Panc1 (cell line): Measurements from ENCODE around the gene PROM2. TPM values are rescaled to one million over a fixed set of nuclear protein-coding genes. Genes with fewer than 3 reads are reported as not detected.
A peak's percentile ranks its signal among the peaks of the same experiment; 100 is the strongest.

Experiments
- ATAC-seq: fragments of 200-7000 bp; cut with Tn5 transposase; 2 replicates; pipeline ENCODE4 v1.9.1; 2020; ENCODE audit warnings: mild to moderate bottlenecking, moderate library complexity
- BruUV-seq: library from RNA; stranded (reverse); fragments of 400-500 nt; replicated peaks from 2 replicates; lab custom pipeline; 2021; lab: Mats Ljungman, UMichigan
- CTCF ChIA-PET: fragments of 300-600 bp; sonication (Branson Sonifier 250); formaldehyde crosslinking; loops from one replicate; lab custom pipeline; 2022; ENCODE audit warnings: antibody characterized with exemption; lab: Charles Lee
- POLR2A ChIA-PET: fragments of 300-600 bp; sonication (Branson Sonifier 250); formaldehyde crosslinking; loops from one replicate; lab custom pipeline; 2022; ENCODE audit warnings: antibody characterized with exemption; lab: Charles Lee
- DNase-seq: peaks from one replicate; pipeline ENCODE4 v3.0.0-alpha.2; 2010; ENCODE audit warnings: low read depth, low spot score
- H3K27ac ChIP-seq: 2 replicates; pipeline ENCODE4 v1.5.1; 2011; ENCODE audit warnings: mild to moderate bottlenecking, low read length, inconsistent platforms
- H3K27me3 ChIP-seq: fragments of 200-500 bp; sonication (Bioruptor generic); 2 replicates; pipeline ENCODE4 v1.6.0; 2014; ENCODE audit warnings: low read length, inconsistent platforms; ENCODE audit not compliant: control insufficient read depth, insufficient read depth
- H3K36me3 ChIP-seq: fragments of 200-500 bp; sonication (Bioruptor generic); 2 replicates; pipeline ENCODE4 v1.5.1; 2014; ENCODE audit warnings: inconsistent platforms, mild to moderate bottlenecking, low read length, moderate library complexity; ENCODE audit not compliant: control insufficient read depth, insufficient read depth
- H3K4me1 ChIP-seq: 2 replicates; pipeline ENCODE4 v1.5.1; 2011; ENCODE audit warnings: inconsistent platforms, mild to moderate bottlenecking, low read length, moderate library complexity; ENCODE audit not compliant: control insufficient read depth, insufficient read depth
- H3K4me3 ChIP-seq, 2 experiments: 2 replicates each; pipeline ENCODE4 v1.5.1; 2011 to 2012; ENCODE audit warnings: low read depth in 2 of 2, low read length in 2 of 2, mild to moderate bottlenecking in 2 of 2, inconsistent platforms in 1 of 2, moderate library complexity in 1 of 2
- H3K9me3 ChIP-seq: fragments of 200-500 bp; sonication (Bioruptor generic); 2 replicates; pipeline ENCODE4 v1.5.1; 2014; ENCODE audit warnings: low read depth, mild to moderate bottlenecking, inconsistent platforms, low read length, moderate library complexity; ENCODE audit not compliant: control insufficient read depth, insufficient read depth
- POLR2AphosphoS5 ChIP-seq: IDR thresholded peaks from 2 replicates; pipeline ENCODE4 v1.6.1; 2012; ENCODE audit warnings: mild to moderate bottlenecking, low read depth, low read length, moderate library complexity
- REST ChIP-seq, 2 experiments: IDR thresholded peaks; 2 replicates each; pipeline ENCODE4 v1.6.1; 2011 to 2012; ENCODE audit warnings: low read depth in 2 of 2, control low read depth in 1 of 2, low read length in 1 of 2, mild to moderate bottlenecking in 1 of 2, moderate library complexity in 1 of 2; ENCODE audit not compliant: insufficient read depth in 1 of 2
- SIN3A ChIP-seq: IDR thresholded peaks from 2 replicates; pipeline ENCODE4 v1.6.1; 2012; ENCODE audit warnings: low read depth, mild to moderate bottlenecking, low read length, moderate library complexity, borderline replicate concordance; ENCODE audit not compliant: insufficient read depth
- TCF7L2 ChIP-seq: IDR thresholded peaks from 2 replicates; pipeline ENCODE4 v1.6.1; 2011; ENCODE audit warnings: mild to moderate bottlenecking, low read depth, low read length, inconsistent platforms
- in situ Hi-C: cut with HindIII; loops from 2 replicates; pipeline ENCODE4 v1.10.0; 2016; ENCODE audit warnings: low sequenced_read_pairs, low pct_unique_long_range_greater_than_20kb
- intact Hi-C: fragments of 100-400 bp; cut with micrococcal nuclease; formaldehyde crosslinking; loops from one replicate; pipeline ENCODE4 v1.10.0; 2022; ENCODE audit not compliant: unreplicated experiment
- total RNA-seq: library from RNA; stranded (reverse); gene quantifications from one replicate; pipeline ENCODE4 v1.2.1, GENCODE V29; 2021; ENCODE audit not compliant: unreplicated experiment
- TF ChIP-seq, protein P1 (sequence below): fragments of 450-650 bp; IDR thresholded peaks from 2 replicates; pipeline ENCODE4 v1.5.1; 2017; ENCODE audit warnings: mild to moderate bottlenecking

PROM2 gene
- total RNA-seq, 1 experiment from 2014 or later, result 1.4 TPM

DNA sequence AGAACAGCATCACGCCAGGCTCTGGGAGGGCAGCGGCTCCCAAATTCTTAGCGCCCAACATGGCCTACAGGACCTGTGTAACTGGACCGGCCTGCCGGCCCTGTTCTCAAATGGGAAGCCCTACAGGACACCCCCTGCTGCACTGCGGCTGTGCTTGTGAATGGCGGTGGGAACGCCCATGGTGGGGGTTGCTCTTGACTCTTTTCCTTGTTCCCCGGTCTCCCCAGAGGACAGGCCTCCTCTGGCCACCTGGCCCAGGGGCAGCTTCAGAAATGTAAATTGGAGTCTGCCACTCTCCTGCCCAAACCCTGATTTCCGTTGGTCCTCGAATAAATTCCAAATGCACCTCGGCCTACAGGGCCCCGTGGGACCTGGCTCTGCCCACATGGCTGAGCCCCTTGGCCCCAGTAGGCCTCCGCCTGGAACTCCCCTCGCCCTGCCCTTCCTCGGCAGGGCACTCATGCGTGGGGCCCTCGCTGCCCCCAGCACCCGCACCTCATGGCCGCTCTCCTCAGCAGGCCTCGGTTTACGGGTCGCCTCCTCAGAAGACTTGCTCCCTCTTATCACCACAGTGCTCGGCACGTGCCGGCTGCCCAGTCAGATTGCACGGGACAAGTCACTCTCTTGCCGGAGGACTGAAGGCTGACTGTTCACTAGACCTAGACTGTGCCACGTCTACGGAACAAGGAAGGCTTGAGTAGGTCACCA, 52.3 kb downstream of the PROM2 start:
- TF ChIP-seq TCF7L2 (no peak), POLR2AphosphoS5 (no peak), REST (IDR thresholded peaks at IDR 0.05; ENCODE audit: insufficient read depth in 1 of 2, low read depth in 2 of 2, low read length in 1 of 2) (no peak), SIN3A (no peak)
- TF ChIP-seq, protein P1, sequence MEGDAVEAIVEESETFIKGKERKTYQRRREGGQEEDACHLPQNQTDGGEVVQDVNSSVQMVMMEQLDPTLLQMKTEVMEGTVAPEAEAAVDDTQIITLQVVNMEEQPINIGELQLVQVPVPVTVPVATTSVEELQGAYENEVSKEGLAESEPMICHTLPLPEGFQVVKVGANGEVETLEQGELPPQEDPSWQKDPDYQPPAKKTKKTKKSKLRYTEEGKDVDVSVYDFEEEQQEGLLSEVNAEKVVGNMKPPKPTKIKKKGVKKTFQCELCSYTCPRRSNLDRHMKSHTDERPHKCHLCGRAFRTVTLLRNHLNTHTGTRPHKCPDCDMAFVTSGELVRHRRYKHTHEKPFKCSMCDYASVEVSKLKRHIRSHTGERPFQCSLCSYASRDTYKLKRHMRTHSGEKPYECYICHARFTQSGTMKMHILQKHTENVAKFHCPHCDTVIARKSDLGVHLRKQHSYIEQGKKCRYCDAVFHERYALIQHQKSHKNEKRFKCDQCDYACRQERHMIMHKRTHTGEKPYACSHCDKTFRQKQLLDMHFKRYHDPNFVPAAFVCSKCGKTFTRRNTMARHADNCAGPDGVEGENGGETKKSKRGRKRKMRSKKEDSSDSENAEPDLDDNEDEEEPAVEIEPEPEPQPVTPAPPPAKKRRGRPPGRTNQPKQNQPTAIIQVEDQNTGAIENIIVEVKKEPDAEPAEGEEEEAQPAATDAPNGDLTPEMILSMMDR, result no peak
- ATAC-seq (no peak), DNase-seq (no peak)
- CTCF ChIA-PET, result no interaction called here
- in situ Hi-C loops, result no loop called here
- H3K4me3 ChIP-seq, result no peak overlapping the region
- H3K9me3 ChIP-seq, result no peaks in the 10 kb centered on the region
- H3K4me1 ChIP-seq, result peaks cover 15% of the 10 kb centered on the region
- POLR2A ChIA-PET, result no interaction called here
- no TSS peak for BruUV-seq
- no peak overlapping the region for H3K27ac ChIP-seq
- no peaks in the 10 kb centered on the region for H3K36me3 ChIP-seq
- intact Hi-C loops, result no loop called here
- H3K27me3 ChIP-seq, result no peaks in the 10 kb centered on the region

DNA sequence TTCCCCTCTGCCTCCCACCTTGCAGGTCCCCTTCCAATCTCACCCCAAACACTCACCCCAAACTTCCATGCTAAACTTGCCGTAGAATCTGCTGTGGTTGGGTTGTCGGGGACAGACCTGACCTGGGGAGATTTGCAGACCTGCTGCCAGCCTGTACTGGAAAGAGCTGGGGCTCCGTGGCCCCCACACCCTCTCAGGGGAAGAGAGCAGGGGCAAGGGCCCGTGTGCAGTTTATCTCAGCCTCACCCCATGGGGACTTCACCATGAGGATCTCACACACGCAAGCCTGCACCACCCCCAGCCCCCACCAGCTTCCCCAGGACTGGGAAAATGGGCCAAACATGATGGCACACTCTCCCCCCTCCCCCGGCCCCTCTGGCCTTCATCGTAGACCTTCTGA, 53.6 kb downstream of the PROM2 start:
- CTCF ChIA-PET, result no interaction called here
- POLR2A ChIA-PET, result no interaction called here
- intact Hi-C loops, result no loop called here
- Histone ChIP-seq H3K4me1 (peaks cover 23% of the 10 kb centered on the region), H3K9me3 (no peaks in the 10 kb centered on the region), H3K36me3 (no peaks in the 10 kb centered on the region), H3K27me3 (no peaks in the 10 kb centered on the region), H3K27ac (peak overlapping the region; percentile 23; the same call in 1 of the 2 replicates), H3K4me3 (no peak overlapping the region)
- TF ChIP-seq TCF7L2, result no peak
- TF ChIP-seq, protein P1, result no peak
- TF ChIP-seq REST (IDR thresholded peaks at IDR 0.05; ENCODE audit: insufficient read depth in 1 of 2, low read depth in 2 of 2, low read length in 1 of 2), result no peak
- TF ChIP-seq POLR2AphosphoS5, result no peak
- TF ChIP-seq SIN3A, result no peak
- DNase-seq, result no peak
- no peak for ATAC-seq
- in situ Hi-C loops, result no loop called here
- no TSS peak for BruUV-seq
